Measurements from ENCODE around the gene CISH.

GRCh38 chr3:50567011-50567385 is 44.6 kb downstream of the CISH start:
- no peak for TF ChIP-seq POLR2AphosphoS5 (IDR thresholded peaks at IDR 0.05; ENCODE audit: borderline replicate concordance, low read depth, low read length)
- TF ChIP-seq EZH2 (IDR thresholded peaks at IDR 0.05), result no peak

Measured in SK-N-MC (cell line).